ENCODE measurements around the gene ANXA4. TPM values are rescaled to one million over a fixed set of nuclear protein-coding genes. Genes with fewer than 3 reads are reported as not detected.
"Not testable (repeated sequence)": the region's sequence is repeated elsewhere in the genome, so short reads cannot be mapped to it uniquely, and the experiment has no call there.

Gene ANXA4
- total RNA-seq, 4 donors from 2014 or later: 33.3 to 125 (median 99.4) TPM

DNA sequence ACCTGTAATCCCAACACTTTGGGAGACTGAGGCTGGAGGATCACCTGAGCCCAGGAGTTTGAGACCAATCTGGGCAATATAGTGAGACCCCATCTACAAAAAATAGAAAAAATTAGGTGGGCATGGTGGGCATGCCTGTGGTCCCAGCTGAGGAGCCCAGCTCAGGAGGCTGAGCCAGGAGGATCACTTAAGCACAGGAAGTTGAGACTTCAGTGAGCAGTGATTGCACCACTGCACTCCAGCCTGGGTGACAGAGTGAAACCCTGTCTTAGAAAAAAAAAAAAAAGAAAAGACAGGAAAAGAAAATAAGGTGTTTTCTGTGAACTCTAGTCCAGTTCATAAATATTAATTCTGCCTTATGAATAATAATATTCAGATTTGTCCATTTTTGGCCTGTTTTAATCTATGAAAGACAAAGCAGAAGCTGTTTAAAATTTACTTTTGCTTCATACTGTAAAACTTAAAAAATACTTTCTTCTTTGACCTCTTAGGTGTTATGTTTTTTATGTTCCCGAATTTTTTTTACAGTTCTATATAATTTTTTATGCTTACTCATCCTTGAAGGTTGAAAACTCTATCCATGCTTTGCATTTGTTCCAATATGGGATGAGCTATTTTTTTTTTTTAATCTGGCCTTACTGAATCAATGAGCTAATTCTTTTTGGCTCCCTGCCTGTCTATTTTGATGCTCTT, 8.4 kb upstream of the ANXA4 start:
- intact Hi-C loops (cut with DNase I; ENCODE audit: low total_unique reads): no loop called here
- no peak for DNase-seq
- Histone ChIP-seq H3K9me3 (no peaks in the 10 kb centered on the region), H3K36me3 (no peaks in the 10 kb centered on the region), H3K4me3 (no peak overlapping the region), H3K27me3 (no peaks in the 10 kb centered on the region), H3K27ac (no peak overlapping the region), H3K4me1 (peaks cover 0 to 4% (median 0%) of the 10 kb centered on the region in 4 donors)
- 57 to 73% methylated on average over 1 of the region's 1 CpG for WGBS, 2 donors (ENCODE audit: low coverage in 1 of 2)
- in situ Hi-C loops (cut with MboI; ENCODE audit: low pct_ligation_motif_present in 1 of 4, low pct_unique_long_range_greater_than_20kb in 1 of 4, low sequenced_read_pairs in 3 of 4): no loop called here
- no peak for TF ChIP-seq POLR2AphosphoS5 (IDR thresholded peaks at IDR 0.05)
- TF ChIP-seq, protein P1, sequence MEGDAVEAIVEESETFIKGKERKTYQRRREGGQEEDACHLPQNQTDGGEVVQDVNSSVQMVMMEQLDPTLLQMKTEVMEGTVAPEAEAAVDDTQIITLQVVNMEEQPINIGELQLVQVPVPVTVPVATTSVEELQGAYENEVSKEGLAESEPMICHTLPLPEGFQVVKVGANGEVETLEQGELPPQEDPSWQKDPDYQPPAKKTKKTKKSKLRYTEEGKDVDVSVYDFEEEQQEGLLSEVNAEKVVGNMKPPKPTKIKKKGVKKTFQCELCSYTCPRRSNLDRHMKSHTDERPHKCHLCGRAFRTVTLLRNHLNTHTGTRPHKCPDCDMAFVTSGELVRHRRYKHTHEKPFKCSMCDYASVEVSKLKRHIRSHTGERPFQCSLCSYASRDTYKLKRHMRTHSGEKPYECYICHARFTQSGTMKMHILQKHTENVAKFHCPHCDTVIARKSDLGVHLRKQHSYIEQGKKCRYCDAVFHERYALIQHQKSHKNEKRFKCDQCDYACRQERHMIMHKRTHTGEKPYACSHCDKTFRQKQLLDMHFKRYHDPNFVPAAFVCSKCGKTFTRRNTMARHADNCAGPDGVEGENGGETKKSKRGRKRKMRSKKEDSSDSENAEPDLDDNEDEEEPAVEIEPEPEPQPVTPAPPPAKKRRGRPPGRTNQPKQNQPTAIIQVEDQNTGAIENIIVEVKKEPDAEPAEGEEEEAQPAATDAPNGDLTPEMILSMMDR (IDR thresholded peaks at IDR 0.05): no peak
- no peak for TF ChIP-seq EP300 (IDR thresholded peaks at IDR 0.05; ENCODE audit: low read depth)
- no peak for TF ChIP-seq POLR2A (IDR thresholded peaks at IDR 0.05)

DNA sequence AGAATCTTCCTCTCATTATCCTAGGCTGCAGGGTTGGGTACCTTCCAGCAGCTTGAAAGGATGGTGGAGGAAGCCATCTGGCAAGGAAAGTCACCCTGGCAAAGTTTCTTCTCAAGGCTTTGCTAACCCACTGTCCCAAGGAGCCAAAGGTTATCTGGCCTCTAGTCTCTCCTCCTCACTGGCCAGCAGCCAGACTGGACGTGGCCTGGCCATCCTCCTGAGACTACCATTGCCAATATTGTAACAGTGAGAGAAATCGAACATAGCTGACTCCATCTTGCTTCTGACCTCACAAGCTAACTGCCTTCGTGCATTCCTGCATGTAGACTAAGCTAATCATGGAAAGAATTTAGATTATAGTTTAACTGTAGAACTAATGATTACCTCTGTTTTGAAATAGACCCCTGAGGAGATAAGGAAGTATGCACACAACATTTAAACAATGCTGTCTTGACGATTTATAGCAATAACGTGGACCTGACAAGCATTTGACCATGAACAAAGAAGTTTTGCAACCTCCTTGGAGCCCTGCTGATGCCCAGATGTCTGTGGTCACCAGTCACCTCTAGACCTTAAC, 7.8 kb upstream of the ANXA4 start:
- intact Hi-C loops (cut with DNase I; ENCODE audit: low total_unique reads) (no loop called here), in situ Hi-C loops (cut with MboI; ENCODE audit: low pct_ligation_motif_present in 1 of 4, low pct_unique_long_range_greater_than_20kb in 1 of 4, low sequenced_read_pairs in 3 of 4) (no loop called here)
- H3K4me3 ChIP-seq: no peak overlapping the region
- no peaks in the 10 kb centered on the region for H3K9me3 ChIP-seq
- H3K27ac ChIP-seq: no peak overlapping the region
- WGBS, 2 donors (ENCODE audit: low coverage in 1 of 2): 72% methylated on average over 4 to 5 of the region's 5 CpGs
- TF ChIP-seq, protein P1 (IDR thresholded peaks at IDR 0.05): no peak
- TF ChIP-seq POLR2AphosphoS5 (IDR thresholded peaks at IDR 0.05) (no peak), POLR2A (IDR thresholded peaks at IDR 0.05) (no peak)
- DNase-seq: no peak
- no peaks in the 10 kb centered on the region for H3K27me3 ChIP-seq
- no peaks in the 10 kb centered on the region for H3K36me3 ChIP-seq
- H3K4me1 ChIP-seq: peaks cover 0 to 4% (median 0%) of the 10 kb centered on the region in 4 donors

DNA sequence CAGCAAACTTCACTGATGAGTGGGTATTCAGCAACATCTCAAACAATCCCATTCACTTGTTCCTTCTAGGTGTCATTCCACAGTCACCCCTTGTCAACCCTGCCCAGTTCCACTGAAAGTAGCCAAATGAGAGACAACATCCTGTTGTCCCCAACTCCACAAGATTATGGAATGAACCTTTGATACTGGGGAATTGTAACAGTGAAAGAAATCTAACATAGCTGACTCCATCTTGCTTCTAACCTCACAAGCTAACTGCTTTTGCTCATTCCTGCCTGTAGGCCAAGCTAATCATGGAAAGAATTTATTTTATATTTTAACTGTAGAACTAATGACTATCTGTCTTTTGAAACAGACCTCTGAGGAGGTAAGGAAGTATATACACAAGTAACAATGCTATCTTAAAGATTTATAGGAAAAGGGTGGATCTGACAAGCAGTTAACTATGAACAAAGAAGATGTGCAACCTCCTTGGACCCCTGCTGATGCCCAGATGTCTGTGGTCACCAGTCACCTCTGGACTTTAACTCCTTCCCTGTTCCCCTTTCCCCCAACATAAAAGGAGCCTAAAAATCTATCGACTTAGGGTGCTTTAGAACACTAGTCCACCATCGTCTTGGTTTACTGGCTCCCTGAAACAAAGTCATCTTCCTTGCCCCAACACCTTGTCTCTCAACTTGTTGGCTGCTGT, 6.9 kb upstream of the ANXA4 start:
- H3K27ac ChIP-seq: no peak overlapping the region

DNA sequence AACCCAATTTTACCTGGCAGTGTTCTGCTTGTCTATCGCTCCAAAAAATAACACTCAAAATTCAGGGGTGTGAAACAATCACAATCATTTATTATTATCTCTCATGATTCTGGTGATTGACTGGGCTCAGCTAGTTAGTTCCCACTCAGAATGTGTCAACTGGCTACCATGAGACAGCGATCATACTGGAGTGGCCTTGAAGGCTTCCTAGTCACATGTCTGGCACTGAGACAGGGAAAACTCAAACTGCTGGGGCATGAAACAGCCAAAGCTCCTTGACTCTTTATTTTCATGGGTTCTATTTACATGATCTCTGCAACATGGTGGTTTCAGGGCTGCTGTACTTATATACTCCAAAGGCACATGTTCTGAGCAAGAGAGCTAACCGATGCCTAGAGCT, 6.2 kb upstream of the ANXA4 start:
- Histone ChIP-seq H3K27me3 (no peaks in the 10 kb centered on the region), H3K9me3 (no peaks in the 10 kb centered on the region), H3K36me3 (no peaks in the 10 kb centered on the region), H3K27ac (no peak overlapping the region), H3K4me3 (no peak overlapping the region), H3K4me1 (peaks cover 0 to 11% (median 2%) of the 10 kb centered on the region in 4 donors)
- intact Hi-C loops (cut with DNase I; ENCODE audit: low total_unique reads): no loop called here
- WGBS, 2 donors (ENCODE audit: low coverage in 1 of 2): 97 to 100% methylated on average over 3 of the region's 3 CpGs
- TF ChIP-seq EP300 (IDR thresholded peaks at IDR 0.05; ENCODE audit: low read depth) (no peak), POLR2A (IDR thresholded peaks at IDR 0.05) (no peak), POLR2AphosphoS5 (IDR thresholded peaks at IDR 0.05) (no peak)
- TF ChIP-seq, protein P1 (IDR thresholded peaks at IDR 0.05): no peak
- in situ Hi-C loops (cut with MboI; ENCODE audit: low pct_ligation_motif_present in 1 of 4, low pct_unique_long_range_greater_than_20kb in 1 of 4, low sequenced_read_pairs in 3 of 4): no loop called here
- no peak for DNase-seq

More for the DNA sequence above, 6.9 kb upstream of the ANXA4 start:
- TF ChIP-seq EP300 (IDR thresholded peaks at IDR 0.05; ENCODE audit: low read depth) (no peak), POLR2A (IDR thresholded peaks at IDR 0.05) (no peak)
- TF ChIP-seq, protein P1 (IDR thresholded peaks at IDR 0.05): no peak
- Histone ChIP-seq H3K4me1 (peaks cover 0 to 4% (median 0%) of the 10 kb centered on the region in 4 donors), H3K27me3 (no peaks in the 10 kb centered on the region), H3K9me3 (no peaks in the 10 kb centered on the region), H3K4me3 (no peak overlapping the region), H3K36me3 (no peaks in the 10 kb centered on the region)
- in situ Hi-C loops (cut with MboI; ENCODE audit: low pct_ligation_motif_present in 1 of 4, low pct_unique_long_range_greater_than_20kb in 1 of 4, low sequenced_read_pairs in 3 of 4): no loop called here
- intact Hi-C loops (cut with DNase I; ENCODE audit: low total_unique reads): no loop called here
- 93% methylated on average over 2 of the region's 2 CpGs; no CpG with 5 or more reads in 1 of the 2 donors for WGBS, 2 donors (ENCODE audit: low coverage in 1 of 2)
- no peak for DNase-seq

DNA sequence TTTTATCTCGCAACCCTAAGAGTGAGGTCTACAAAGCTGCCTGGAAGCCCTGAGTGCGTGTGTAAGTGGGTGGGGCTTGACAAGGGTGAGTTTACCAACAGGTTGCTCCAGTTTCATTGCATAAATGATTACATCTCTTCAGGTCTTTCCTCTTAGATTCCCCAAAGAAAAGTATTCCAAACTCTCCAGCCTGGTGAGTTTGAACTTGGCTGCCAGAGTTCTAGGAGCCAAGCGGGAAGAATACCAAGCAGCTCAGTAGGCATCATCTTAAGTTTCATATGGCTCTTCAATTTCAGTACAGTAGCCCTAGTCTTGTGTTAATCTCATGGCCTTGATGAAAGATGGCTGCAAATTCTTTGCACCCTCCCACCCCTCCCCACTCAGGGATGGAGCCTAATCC, 3.8 kb upstream of the ANXA4 start:
- H3K4me1 ChIP-seq: peaks cover 5 to 22% (median 10%) of the 10 kb centered on the region in 4 donors
- H3K36me3 ChIP-seq; H3K27me3 ChIP-seq; DNase-seq; H3K4me3 ChIP-seq; H3K9me3 ChIP-seq; H3K27ac ChIP-seq; intact Hi-C loops (cut with DNase I; ENCODE audit: low total_unique reads); in situ Hi-C loops (cut with MboI; ENCODE audit: low pct_ligation_motif_present in 1 of 4, low pct_unique_long_range_greater_than_20kb in 1 of 4, low sequenced_read_pairs in 3 of 4): not testable (repeated sequence)
- 63 to 69% methylated on average over 1 to 3 of the region's 3 CpGs for WGBS, 2 donors (ENCODE audit: low coverage in 1 of 2)
